H1 (cell line): ENCODE measurements around the gene MIB2. TPM values are rescaled to one million over a fixed set of nuclear protein-coding genes. Genes with fewer than 3 reads are reported as not detected.

Source experiments
- CTCF ChIA-PET: fragments of 300-600 bp; sonication (Branson Sonifier 250); formaldehyde crosslinking; loops from one replicate; lab custom pipeline; 2021; ENCODE audit not compliant: partially characterized antibody; lab: Charles Lee
- POLR2A ChIA-PET: fragments of 300-600 bp; sonication (Branson Sonifier 250); formaldehyde crosslinking; loops from one replicate; lab custom pipeline; 2021; ENCODE audit warnings: inconsistent platforms; ENCODE audit not compliant: partially characterized antibody; lab: Charles Lee
- DNase-seq, 2 experiments: peaks; one replicate each; pipeline versions ENCODE4 v3.0.0 to v3.0.0-alpha.2; 2010 to 2022; ENCODE audit warnings: low spot score in 2 of 2, low read depth in 1 of 2, mixed read lengths in 1 of 2
- FAIRE-seq: peaks from 2 replicates; lab custom pipeline; 2011; peaks lifted over from hg19 to GRCh38; lab: Jason Lieb, UNC
- H2AFZ ChIP-seq: 2 replicates; pipeline ENCODE4 v1.8.1; 2012; ENCODE audit warnings: low read length, inconsistent platforms
- H2AK5ac ChIP-seq: 2 replicates; pipeline ENCODE4 v1.6.1; 2013; ENCODE audit warnings: low read depth, low read length
- H2BK120ac ChIP-seq: replicated peaks from 2 replicates; pipeline ENCODE3; 2013; ENCODE audit warnings: low read depth, low read length, inconsistent platforms
- H2BK12ac ChIP-seq: 2 replicates; pipeline ENCODE4 v1.6.1; 2013; ENCODE audit warnings: low read depth, low read length
- H2BK15ac ChIP-seq: 2 replicates; pipeline ENCODE4 v1.6.1; 2013; ENCODE audit warnings: low read length
- H2BK20ac ChIP-seq: 2 replicates; pipeline ENCODE4 v1.6.1; 2013; ENCODE audit warnings: low read length
- H2BK5ac ChIP-seq: 2 replicates; pipeline ENCODE4 v1.6.1; 2013; ENCODE audit warnings: low read depth, low read length
- H3K14ac ChIP-seq: 2 replicates; pipeline ENCODE4 v1.6.1; 2013; ENCODE audit warnings: inconsistent platforms; ENCODE audit not compliant: insufficient read length
- H3K18ac ChIP-seq: 2 replicates; pipeline ENCODE4 v1.6.1; 2013; ENCODE audit warnings: low read length; ENCODE audit errors: extremely low read depth
- H3K23ac ChIP-seq: 2 replicates; pipeline ENCODE4 v1.6.1; 2013; ENCODE audit warnings: inconsistent platforms; ENCODE audit not compliant: insufficient read length
- H3K23me2 ChIP-seq: 2 replicates; pipeline ENCODE4 v1.6.1; 2013; ENCODE audit warnings: low read depth, low read length
- H3K27ac ChIP-seq: 2 replicates; pipeline ENCODE4 v1.6.1; 2011; ENCODE audit warnings: low read depth, low read length, inconsistent platforms
- H3K27me3 ChIP-seq, 4 experiments: replicated peaks in 1 of 4; 1 replicate in 1 of 4; 2 replicates in 3 of 4; pipeline versions ENCODE4 v1.6.1 to v1.8.1; 2011 to 2013; ENCODE audit warnings: low read length in 3 of 4, mild to moderate bottlenecking in 3 of 4, inconsistent platforms in 2 of 4, mixed read lengths in 2 of 4, moderate library complexity in 1 of 4; ENCODE audit not compliant: control insufficient read depth in 3 of 4, insufficient read depth in 3 of 4; ENCODE audit errors: extremely low read depth in 1 of 4
- H3K36me3 ChIP-seq, 4 experiments: 2 replicates each; pipeline versions ENCODE4 v1.6.1 to v1.8.1; 2011 to 2013; ENCODE audit warnings: mild to moderate bottlenecking in 4 of 4, low read length in 3 of 4, moderate library complexity in 2 of 4, control low read depth in 1 of 4, inconsistent platforms in 1 of 4; ENCODE audit not compliant: insufficient read depth in 4 of 4, control insufficient read depth in 2 of 4
- H3K4ac ChIP-seq: replicated peaks from 2 replicates; pipeline ENCODE3; 2013; ENCODE audit warnings: low read length, low read depth, mixed read lengths, inconsistent platforms; ENCODE audit not compliant: insufficient read length
- H3K4me1 ChIP-seq, 4 experiments: replicated peaks in 1 of 4; 1 replicate in 1 of 4; 2 replicates in 3 of 4; pipeline versions ENCODE4 v1.6.1 to v1.8.1; 2011 to 2013; ENCODE audit warnings: low read length in 3 of 4, inconsistent platforms in 2 of 4, mixed read lengths in 1 of 4; ENCODE audit not compliant: insufficient read depth in 4 of 4, control insufficient read depth in 3 of 4
- H3K4me2 ChIP-seq, 2 experiments: 2 replicates each; pipeline versions ENCODE4 v1.6.1 to v1.8.1; 2011 to 2013; ENCODE audit warnings: low read depth in 2 of 2, low read length in 2 of 2, control low read depth in 1 of 2, inconsistent platforms in 1 of 2, mild to moderate bottlenecking in 1 of 2; ENCODE audit not compliant: insufficient read depth in 1 of 2
- H3K4me3 ChIP-seq, 4 experiments: fragments of 200-600, 300-600 bp in 1 of 4; sonication (generic), shearing (Covaris generic), sonication (Bioruptor Twin) in 1 of 4; 2 replicates each; pipeline versions ENCODE4 v1.5.1 to v1.8.1; 2011 to 2016; ENCODE audit warnings: low read length in 4 of 4, low read depth in 3 of 4, control low read depth in 2 of 4, inconsistent platforms in 2 of 4, mild to moderate bottlenecking in 2 of 4, mixed read lengths in 1 of 4, moderate library complexity in 1 of 4; ENCODE audit not compliant: insufficient read depth in 2 of 4; ENCODE audit errors: extremely low read depth in 1 of 4
- H3K56ac ChIP-seq: replicated peaks from 2 replicates; pipeline ENCODE3; 2013; ENCODE audit warnings: low read depth, mild to moderate bottlenecking, mixed read lengths, low read length, inconsistent platforms; ENCODE audit not compliant: insufficient read length
- H3K79me1 ChIP-seq: 2 replicates; pipeline ENCODE4 v1.6.1; 2013; ENCODE audit warnings: low read depth, low read length, control low read depth
- H3K79me2 ChIP-seq, 2 experiments: 2 replicates each; pipeline versions ENCODE4 v1.6.1 to v1.8.1; 2012 to 2013; ENCODE audit warnings: low read length in 2 of 2, mild to moderate bottlenecking in 2 of 2, inconsistent platforms in 1 of 2; ENCODE audit not compliant: insufficient read depth in 2 of 2, control insufficient read depth in 1 of 2
- H3K9ac ChIP-seq, 4 experiments: replicated peaks in 1 of 4; 1 replicate in 1 of 4; 2 replicates in 3 of 4; pipeline versions ENCODE4 v1.6.1 to v1.8.1; 2011 to 2013; ENCODE audit warnings: low read depth in 3 of 4, low read length in 3 of 4, control low read depth in 2 of 4, mild to moderate bottlenecking in 2 of 4, moderate library complexity in 2 of 4, inconsistent platforms in 1 of 4; ENCODE audit errors: extremely low read depth in 1 of 4
- H3K9me3 ChIP-seq, 2 experiments: 2 replicates each; pipeline versions ENCODE4 v1.6.1 to v1.8.1; 2012 to 2013; ENCODE audit warnings: mild to moderate bottlenecking in 2 of 2, moderate library complexity in 2 of 2, control low read depth in 1 of 2, inconsistent platforms in 1 of 2, low read depth in 1 of 2, low read length in 1 of 2, mixed read lengths in 1 of 2; ENCODE audit not compliant: insufficient read depth in 2 of 2
- H4K20me1 ChIP-seq, 2 experiments: replicated peaks in 1 of 2; 2 replicates each; pipeline versions ENCODE3 to v1.8.1; 2011 to 2013; ENCODE audit warnings: inconsistent platforms in 2 of 2, low read length in 2 of 2, mild to moderate bottlenecking in 1 of 2; ENCODE audit not compliant: insufficient read depth in 2 of 2, control insufficient read depth in 1 of 2
- H4K5ac ChIP-seq: 2 replicates; pipeline ENCODE4 v1.6.1; 2013; ENCODE audit warnings: low read length, low read depth, mixed read lengths, inconsistent platforms; ENCODE audit not compliant: insufficient read length
- H4K8ac ChIP-seq: 2 replicates; pipeline ENCODE4 v1.8.0; 2013; ENCODE audit warnings: mild to moderate bottlenecking, moderate library complexity, low read length, inconsistent platforms; ENCODE audit not compliant: insufficient read depth; ENCODE audit errors: extremely low read depth
- H4K91ac ChIP-seq: replicated peaks from 2 replicates; pipeline ENCODE3; 2013; ENCODE audit warnings: low read length, mixed read lengths, inconsistent platforms; ENCODE audit not compliant: insufficient read length
- SUZ12 ChIP-seq: fragments of 200-600 bp; sonication (generic); IDR thresholded peaks from 2 replicates; pipeline ENCODE4 v1.6.1; 2012; ENCODE audit warnings: mild to moderate bottlenecking, inconsistent platforms, low read length, moderate library complexity, mixed read lengths
- WGBS, 2 experiments: shearing (Covaris generic) in 1 of 2; methylation state at CpG; one replicate each; pipeline versions ENCODE4 v1.1.6 to v1.1.7; 2013 to 2015; ENCODE audit warnings: low lambda C conversion rate in 2 of 2, mixed read lengths in 2 of 2, inconsistent platforms in 1 of 2, low coverage in 1 of 2, missing lambda C conversion rate in 1 of 2; ENCODE audit not compliant: insufficient replicate concordance in 2 of 2, insufficient coverage in 1 of 2, insufficient read length in 1 of 2; ENCODE audit errors: extremely low coverage in 1 of 2, missing lambda C conversion rate in 1 of 2; 5-methylcytosine and 5-hydroxymethylcytosine counted together
- polyA plus RNA-seq, 7 experiments: library from polyadenylated mRNA; depleted of rRNA in 3 of 7; stranded (reverse) in 5 of 7; unstranded in 2 of 7; fragments of >200 nt in 5 of 7; fragments of 200-250 nt in 2 of 7; gene quantifications; 1 replicate in 5 of 7; 2 replicates in 1 of 7; 4 replicates in 1 of 7; pipeline versions ENCODE4 v1.2.1 to v1.2.3, GENCODE V29; 2011 to 2013; ENCODE audit warnings: missing spikeins in 2 of 7, mixed read lengths in 2 of 7
- total RNA-seq: library from RNA; stranded (reverse); fragmentation: NEBNext Ultra II Directional; extraction: Animal tissue kit (Norgen Biotek cat#: 25700); gene quantifications from 2 replicates; pipeline ENCODE4 v1.2.1, GENCODE V29; 2021

MIB2 gene
- total and polyA plus RNA-seq, 2 of the 8 experiments (the other 6 are each of a cell fraction or from before 2014, with no cell fraction given) = 32.5 to 60.0 TPM

DNA sequence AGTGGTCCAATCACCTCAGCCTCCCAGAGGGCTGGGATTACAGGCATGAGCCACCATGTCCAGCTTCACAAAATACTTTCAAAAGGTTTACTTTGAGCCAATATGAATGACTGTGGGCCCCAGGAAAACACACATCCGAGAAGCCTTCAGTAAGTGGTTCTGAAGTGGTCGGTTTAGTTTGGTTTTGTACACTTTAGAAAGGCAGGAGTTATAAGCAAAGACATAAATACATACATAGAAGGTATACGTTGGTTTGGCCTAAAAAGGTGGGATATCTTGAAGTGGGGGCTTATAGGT, 3.2 kb upstream of the MIB2 start:
- H3K4me3 ChIP-seq = no peak overlapping the region
- H3K36me3 ChIP-seq = no peaks in the 10 kb centered on the region
- no peak overlapping the region for H3K23ac ChIP-seq
- peaks cover 0 to 13% (median 5%) of the 10 kb centered on the region in 4 experiments; a peak in 5 of 7 replicates for H3K4me1 ChIP-seq
- no peaks in the 10 kb centered on the region for H3K9me3 ChIP-seq
- FAIRE-seq = no peak
- H2BK15ac ChIP-seq = no peak overlapping the region
- H3K27me3 ChIP-seq = no peaks in the 10 kb centered on the region; a peak in 1 of 7 replicates
- 98% methylated on average over 3 of the region's 3 CpGs; no CpG with 5 or more reads in 1 of the 2 experiments for WGBS, 2 experiments
- H3K18ac ChIP-seq = no peak overlapping the region
- H3K14ac ChIP-seq = no peak overlapping the region
- H3K79me2 ChIP-seq = peaks cover 0 to 13% of the 10 kb centered on the region in 2 experiments; a peak in 2 of 4 replicates
- H4K20me1 ChIP-seq = peaks cover 4 to 18% of the 10 kb centered on the region in 2 experiments
- H4K91ac ChIP-seq = no peak overlapping the region
- H4K5ac ChIP-seq = no peak overlapping the region
- no peak overlapping the region for H3K56ac ChIP-seq
- no peak overlapping the region for H3K9ac ChIP-seq
- TF ChIP-seq SUZ12 = no peak
- no peak overlapping the region for H4K8ac ChIP-seq
- no peak overlapping the region for H3K4me2 ChIP-seq
- no peak for DNase-seq
- H2BK5ac ChIP-seq = no peak overlapping the region
- no peak overlapping the region for H2BK120ac ChIP-seq
- no peak overlapping the region for H2BK20ac ChIP-seq
- H3K27ac ChIP-seq = no peak overlapping the region
- peaks cover 3% of the 10 kb centered on the region for H3K79me1 ChIP-seq
- POLR2A ChIA-PET = interaction anchor here (0.8 kb wide), 1 partner anchor 10 kb away, joined by 3 read pairs; no protein-coding TSS in a partner anchor
- H2AK5ac ChIP-seq = no peak overlapping the region
- H2AFZ ChIP-seq = no peak overlapping the region
- CTCF ChIA-PET = no interaction called here
- H2BK12ac ChIP-seq = no peak overlapping the region
- no peak overlapping the region for H3K4ac ChIP-seq
- H3K23me2 ChIP-seq = peaks cover 6% of the 10 kb centered on the region; the same call in 1 of the 2 replicates
